HEK293 (cell line): ENCODE data around the gene SLC12A2.

Experiments used
- CTCF ChIA-PET: fragments of 350-600 bp; formaldehyde crosslinking; extraction: SDS; loops from one replicate; lab custom pipeline; 2021; ENCODE audit warnings: antibody characterized with exemption; lab: Yijun Ruan, JAX
- POLR2A ChIA-PET: fragments of 300-600 bp; formaldehyde crosslinking; extraction: SDS; loops from one replicate; lab custom pipeline; 2020; ENCODE audit warnings: antibody characterized with exemption, inconsistent platforms; lab: Yijun Ruan, JAX
- H3K27ac ChIP-seq: fragments of 200-500 bp; sonication (Bioruptor generic); 2 replicates; pipeline ENCODE4 v1.5.1; 2014; ENCODE audit warnings: low read depth, low read length, control low read depth, inconsistent platforms; ENCODE audit errors: extremely low read depth
- H3K36me3 ChIP-seq, 2 experiments: fragments of 200-500 bp in 1 of 2; sonication (Bioruptor generic) in 1 of 2; 1 replicate in 1 of 2; 2 replicates in 1 of 2; pipeline ENCODE4 v1.5.1; 2014 to 2017; ENCODE audit warnings: inconsistent platforms in 2 of 2, low read length in 2 of 2; ENCODE audit not compliant: control insufficient read depth in 2 of 2, insufficient read depth in 1 of 2
- H3K4me1 ChIP-seq: fragments of 200-500 bp; sonication (Bioruptor generic); 2 replicates; pipeline ENCODE4 v1.5.1; 2014; ENCODE audit warnings: mild to moderate bottlenecking, low read length, inconsistent platforms; ENCODE audit not compliant: control insufficient read depth, insufficient read depth
- H3K4me3 ChIP-seq: 2 replicates; pipeline ENCODE4 v1.5.1; 2011; ENCODE audit warnings: low read depth, mild to moderate bottlenecking, control low read depth, low read length, moderate library complexity
- H3K9me3 ChIP-seq: fragments of 200-500 bp; sonication (Bioruptor generic); 2 replicates; pipeline ENCODE4 v1.5.1; 2014; ENCODE audit warnings: low read depth, low read length, inconsistent platforms; ENCODE audit not compliant: control insufficient read depth, insufficient read depth
- ZFP37 ChIP-seq: fragments of 450-650 bp; formaldehyde crosslinking; IDR thresholded peaks from 2 replicates; pipeline ENCODE4 v1.5.1; 2016; ENCODE audit warnings: missing biosample characterization, missing genetic modification characterization
- ZNF10 ChIP-seq: fragments of 450-650 bp; formaldehyde crosslinking; IDR thresholded peaks from 2 replicates; pipeline ENCODE4 v1.5.1; 2017; ENCODE audit warnings: missing biosample characterization, missing genetic modification characterization
- ZNF132 ChIP-seq: fragments of 450-650 bp; formaldehyde crosslinking; IDR thresholded peaks from 2 replicates; pipeline ENCODE4 v1.5.1; 2017; ENCODE audit warnings: missing biosample characterization, missing genetic modification characterization, borderline replicate concordance
- ZNF16 ChIP-seq: fragments of 450-650 bp; formaldehyde crosslinking; IDR thresholded peaks from 2 replicates; pipeline ENCODE4 v1.5.1; 2016; ENCODE audit warnings: low read depth, missing biosample characterization, missing genetic modification characterization
- ZNF169 ChIP-seq: fragments of 450-650 bp; formaldehyde crosslinking; IDR thresholded peaks from 2 replicates; pipeline ENCODE4 v1.5.1; 2016; ENCODE audit warnings: missing biosample characterization, missing genetic modification characterization
- ZNF174 ChIP-seq: fragments of 450-650 bp; formaldehyde crosslinking; IDR thresholded peaks from 2 replicates; pipeline ENCODE4 v1.5.0; 2017; ENCODE audit warnings: missing biosample characterization, mild to moderate bottlenecking, missing genetic modification characterization
- ZNF24 ChIP-seq: fragments of 450-650 bp; formaldehyde crosslinking; IDR thresholded peaks from 2 replicates; pipeline ENCODE4 v1.5.1; 2016; ENCODE audit warnings: missing biosample characterization, missing genetic modification characterization
- ZNF26 ChIP-seq: fragments of 450-650 bp; formaldehyde crosslinking; IDR thresholded peaks from 2 replicates; pipeline ENCODE4 v1.5.1; 2016; ENCODE audit warnings: missing biosample characterization, missing genetic modification characterization
- ZNF324 ChIP-seq: fragments of 450-650 bp; formaldehyde crosslinking; IDR thresholded peaks from 2 replicates; pipeline ENCODE4 v1.5.1; 2016; ENCODE audit warnings: missing biosample characterization, missing genetic modification characterization
- ZNF645 ChIP-seq: fragments of 450-650 bp; formaldehyde crosslinking; IDR thresholded peaks from 2 replicates; pipeline ENCODE4; 2016; ENCODE audit warnings: missing biosample characterization, missing genetic modification characterization
- ZNF660 ChIP-seq: fragments of 450-650 bp; IDR thresholded peaks from 2 replicates; pipeline ENCODE4 v1.5.1; 2018; ENCODE audit warnings: missing biosample characterization, mild to moderate bottlenecking, missing genetic modification characterization
- ZNF692 ChIP-seq: fragments of 450-650 bp; formaldehyde crosslinking; IDR thresholded peaks from 2 replicates; pipeline ENCODE4 v1.5.1; 2016; ENCODE audit warnings: missing biosample characterization, missing genetic modification characterization
- ZNF76 ChIP-seq: fragments of 450-650 bp; formaldehyde crosslinking; IDR thresholded peaks from 2 replicates; pipeline ENCODE4; 2016; ENCODE audit warnings: low read depth, missing biosample characterization, missing genetic modification characterization, borderline replicate concordance
- TF ChIP-seq, protein P1 (sequence below): fragments of 450-650 bp; formaldehyde crosslinking; IDR thresholded peaks from 2 replicates; pipeline ENCODE4 v1.5.1; 2016; ENCODE audit warnings: missing biosample characterization, missing genetic modification characterization

SLC12A2 gene

GRCh38 chr5:128099944-128100343, 16.4 kb downstream of the SLC12A2 start:
- peak; percentile 90 for TF ChIP-seq ZFP37 (tag by site-specific recombination)
- no peak for TF ChIP-seq ZNF169
- Histone ChIP-seq H3K4me1 (no peaks in the 10 kb centered on the region), H3K27ac (no peak overlapping the region), H3K4me3 (no peak overlapping the region), H3K36me3 (peaks cover 0 to 3% of the 10 kb centered on the region in 2 experiments; a peak in 1 of 3 replicates), H3K9me3 (no peaks in the 10 kb centered on the region; the same call in 1 of the 2 replicates)
- ChIA-PET CTCF (interaction anchor here (0.5 to 1.0 kb wide), 4 partner anchors 21 to 799 kb away, joined by 3 to 7 read pairs (median 3); no protein-coding TSS in a partner anchor), POLR2A (interaction anchor here (1.3 kb wide), 1 partner anchor 16 kb away, joined by 3 read pairs; no protein-coding TSS in a partner anchor)

DNA sequence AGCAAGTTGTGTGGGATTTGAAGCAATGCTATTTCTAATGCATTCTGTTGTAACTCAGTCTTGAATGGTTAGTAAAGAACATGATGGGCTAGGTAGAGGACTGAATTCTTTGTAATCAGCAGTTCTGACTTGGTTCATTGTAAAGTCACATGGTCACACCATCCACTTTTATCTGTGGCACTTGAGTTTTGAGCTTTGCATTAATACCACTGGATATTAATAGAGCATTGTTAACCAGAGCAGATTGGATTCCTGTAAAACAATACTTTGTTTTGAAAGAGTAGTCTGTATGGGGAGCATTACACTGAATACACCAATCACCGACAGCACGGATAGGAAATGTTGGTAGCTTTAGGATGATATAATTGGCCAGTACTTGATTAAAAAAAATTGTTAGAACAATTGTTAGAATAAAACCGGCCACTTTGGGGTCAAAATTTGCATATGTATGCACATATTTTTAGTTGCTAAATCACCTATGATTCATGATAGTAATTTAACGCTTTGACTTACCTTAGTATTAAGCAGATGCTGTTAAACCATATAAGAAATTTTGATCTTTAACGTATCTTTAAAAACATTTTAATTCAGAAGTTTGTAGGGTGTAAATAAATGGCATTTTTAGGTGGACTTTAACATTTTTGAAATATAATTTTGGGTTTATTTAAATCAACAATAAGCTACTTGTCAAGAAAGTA, 17.4 kb downstream of the SLC12A2 start:
- Histone ChIP-seq H3K9me3 (no peaks in the 10 kb centered on the region; the same call in 1 of the 2 replicates), H3K4me1 (no peaks in the 10 kb centered on the region), H3K36me3 (peaks cover 0 to 3% of the 10 kb centered on the region in 2 experiments; a peak in 1 of 3 replicates), H3K27ac (no peak overlapping the region), H3K4me3 (no peak overlapping the region)
- POLR2A ChIA-PET: no interaction called here
- TF ChIP-seq ZNF132 (tag by site-specific recombination): no peak
- TF ChIP-seq, protein P1, sequence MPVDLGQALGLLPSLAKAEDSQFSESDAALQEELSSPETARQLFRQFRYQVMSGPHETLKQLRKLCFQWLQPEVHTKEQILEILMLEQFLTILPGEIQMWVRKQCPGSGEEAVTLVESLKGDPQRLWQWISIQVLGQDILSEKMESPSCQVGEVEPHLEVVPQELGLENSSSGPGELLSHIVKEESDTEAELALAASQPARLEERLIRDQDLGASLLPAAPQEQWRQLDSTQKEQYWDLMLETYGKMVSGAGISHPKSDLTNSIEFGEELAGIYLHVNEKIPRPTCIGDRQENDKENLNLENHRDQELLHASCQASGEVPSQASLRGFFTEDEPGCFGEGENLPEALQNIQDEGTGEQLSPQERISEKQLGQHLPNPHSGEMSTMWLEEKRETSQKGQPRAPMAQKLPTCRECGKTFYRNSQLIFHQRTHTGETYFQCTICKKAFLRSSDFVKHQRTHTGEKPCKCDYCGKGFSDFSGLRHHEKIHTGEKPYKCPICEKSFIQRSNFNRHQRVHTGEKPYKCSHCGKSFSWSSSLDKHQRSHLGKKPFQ (tag by site-specific recombination): no peak
- no peak for TF ChIP-seq ZNF76 (tag by site-specific recombination)
- no peak for TF ChIP-seq ZNF645
- TF ChIP-seq ZNF692 (tag by site-specific recombination): no peak
- TF ChIP-seq ZNF660 (tag by site-specific recombination): no peak
- CTCF ChIA-PET: interaction anchor here (0.6 to 0.7 kb wide), 3 partner anchors 9 to 72 kb away, joined by 3 to 7 read pairs (median 3); no protein-coding TSS in a partner anchor

- POLR2A ChIA-PET: no interaction called here
Measured at GRCh38 chr5:128101676-128102075, 18.1 kb downstream of the SLC12A2 start.

More at GRCh38 chr5:128101676-128102075, 18.1 kb downstream of the SLC12A2 start:
- Histone ChIP-seq H3K4me3 (no peak overlapping the region), H3K9me3 (no peaks in the 10 kb centered on the region; the same call in 1 of the 2 replicates), H3K27ac (no peak overlapping the region), H3K4me1 (no peaks in the 10 kb centered on the region), H3K36me3 (peaks cover 0 to 3% of the 10 kb centered on the region in 2 experiments; a peak in 1 of 3 replicates)
- no peak for TF ChIP-seq ZNF174
- no peak for TF ChIP-seq ZNF16 (tag by site-specific recombination)
- no peak for TF ChIP-seq ZNF324 (tag by site-specific recombination)
- TF ChIP-seq ZNF24 (tag by site-specific recombination): no peak
- TF ChIP-seq ZNF26: no peak
- no peak for TF ChIP-seq ZNF10
- CTCF ChIA-PET: no interaction called here
